IPS DF 4.7 (cell line): ENCODE results near the gene PSMA7.
"Not testable (repeated sequence)": the region's sequence is repeated elsewhere in the genome, so short reads cannot be mapped to it uniquely, and the experiment has no call there.

Experiments
- DNase-seq: peaks from one replicate; pipeline ENCODE4 v3.0.0-alpha.2; 2013; ENCODE audit warnings: low spot score; ENCODE audit errors: extremely low read depth

PSMA7 gene

GRCh38 chr20:62120365-62120762 lies 22.8 kb downstream of the PSMA7 start:
- no peak for DNase-seq

GRCh38 chr20:62119591-62120364 lies 23.4 kb downstream of the PSMA7 start:
- no peak for DNase-seq

GRCh38 chr20:62119115-62119514 lies 24.1 kb downstream of the PSMA7 start:
- no peak for DNase-seq

- DNase-seq = no peak
These were observed 24.8 kb downstream of the PSMA7 start for GRCh38 chr20:62118113-62119043.

- no peak for DNase-seq
These were observed 25.5 kb downstream of the PSMA7 start for GRCh38 chr20:62117658-62118057.

- no peak for DNase-seq
These were observed 25.9 kb downstream of the PSMA7 start for GRCh38 chr20:62117362-62117646.

GRCh38 chr20:62116558-62117361 lies 26.4 kb downstream of the PSMA7 start:
- no peak for DNase-seq

GRCh38 chr20:62115800-62116407 lies 27.3 kb downstream of the PSMA7 start:
- DNase-seq = not testable (repeated sequence)

- DNase-seq = no peak
These were observed 28.3 kb downstream of the PSMA7 start for GRCh38 chr20:62114894-62115293.

- DNase-seq = no peak
These were observed 30.8 kb downstream of the PSMA7 start for GRCh38 chr20:62112368-62112767.

- DNase-seq = no peak
These were observed 32.0 kb downstream of the PSMA7 start for GRCh38 chr20:62111148-62111547.

GRCh38 chr20:62105592-62105991 lies 37.6 kb downstream of the PSMA7 start:
- DNase-seq = no peak

- no peak for DNase-seq
These were observed 38.3 kb downstream of the PSMA7 start for GRCh38 chr20:62104791-62105345.

GRCh38 chr20:62104234-62104789 lies 38.9 kb downstream of the PSMA7 start:
- no peak for DNase-seq

- no peak for DNase-seq
These were observed 39.5 kb downstream of the PSMA7 start for GRCh38 chr20:62103508-62104233.

- no peak for DNase-seq
These were observed 42.1 kb downstream of the PSMA7 start for GRCh38 chr20:62101078-62101477.

GRCh38 chr20:62097881-62098407 lies 45.2 kb downstream of the PSMA7 start:
- DNase-seq = no peak

GRCh38 chr20:62096421-62097380 lies 46.5 kb downstream of the PSMA7 start:
- no peak for DNase-seq

- no peak for DNase-seq
These were observed 53.8 kb downstream of the PSMA7 start for GRCh38 chr20:62089393-62089792.
